Measurements from ENCODE around the gene MSMP.

DNA sequence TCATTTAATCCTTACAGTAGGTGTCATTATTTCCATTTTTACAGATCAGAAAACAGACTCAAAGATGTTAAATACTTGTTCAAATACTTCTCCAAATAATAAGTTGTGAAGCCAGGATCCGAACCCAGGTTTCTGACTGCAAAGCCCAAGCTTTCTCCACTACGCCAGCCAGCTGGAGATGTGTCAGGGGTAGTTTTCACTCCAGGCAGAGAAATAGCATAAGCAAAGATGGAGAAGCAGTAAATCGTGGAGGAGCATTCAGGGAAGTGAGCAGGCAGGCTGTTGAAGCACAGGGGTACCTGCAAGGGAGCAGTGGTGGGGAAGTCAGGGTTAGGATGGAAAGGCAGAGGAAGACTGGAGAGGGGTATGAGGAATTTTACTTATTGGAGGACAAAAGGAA lies 25.0 kb downstream of the MSMP start:
- TF ChIP-seq EZH2 (IDR thresholded peaks at IDR 0.05) (no peak), EZH2phosphoT487 (IDR thresholded peaks at IDR 0.05) (no peak)
- TF ChIP-seq, protein P1, sequence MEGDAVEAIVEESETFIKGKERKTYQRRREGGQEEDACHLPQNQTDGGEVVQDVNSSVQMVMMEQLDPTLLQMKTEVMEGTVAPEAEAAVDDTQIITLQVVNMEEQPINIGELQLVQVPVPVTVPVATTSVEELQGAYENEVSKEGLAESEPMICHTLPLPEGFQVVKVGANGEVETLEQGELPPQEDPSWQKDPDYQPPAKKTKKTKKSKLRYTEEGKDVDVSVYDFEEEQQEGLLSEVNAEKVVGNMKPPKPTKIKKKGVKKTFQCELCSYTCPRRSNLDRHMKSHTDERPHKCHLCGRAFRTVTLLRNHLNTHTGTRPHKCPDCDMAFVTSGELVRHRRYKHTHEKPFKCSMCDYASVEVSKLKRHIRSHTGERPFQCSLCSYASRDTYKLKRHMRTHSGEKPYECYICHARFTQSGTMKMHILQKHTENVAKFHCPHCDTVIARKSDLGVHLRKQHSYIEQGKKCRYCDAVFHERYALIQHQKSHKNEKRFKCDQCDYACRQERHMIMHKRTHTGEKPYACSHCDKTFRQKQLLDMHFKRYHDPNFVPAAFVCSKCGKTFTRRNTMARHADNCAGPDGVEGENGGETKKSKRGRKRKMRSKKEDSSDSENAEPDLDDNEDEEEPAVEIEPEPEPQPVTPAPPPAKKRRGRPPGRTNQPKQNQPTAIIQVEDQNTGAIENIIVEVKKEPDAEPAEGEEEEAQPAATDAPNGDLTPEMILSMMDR (IDR thresholded peaks at IDR 0.05), result no peak

Measured in neural progenitor cell (in vitro differentiated cells).